HCT116 (cell line): ENCODE results near the gene GRIA1. TPM values are rescaled to one million over a fixed set of nuclear protein-coding genes. Genes with fewer than 3 reads are reported as not detected.

Experiments
- ATAC-seq: fragments of 200-7000 bp; cut with Tn5 transposase; 2 replicates; pipeline ENCODE4 v1.9.1; 2020; ENCODE audit warnings: mild to moderate bottlenecking, moderate library complexity
- BruUV-seq: library from RNA; stranded (reverse); fragments of 400-500 nt; replicated peaks from 2 replicates; lab custom pipeline; 2021; lab: Mats Ljungman, UMichigan
- CTCF ChIA-PET: fragments of 300-600 bp; sonication (Branson Sonifier 250); formaldehyde crosslinking; loops from one replicate; lab custom pipeline; 2021; ENCODE audit warnings: antibody characterized with exemption; lab: Charles Lee
- POLR2A ChIA-PET: fragments of 300-600, 350-600 bp; sonication (Branson Sonifier 250); formaldehyde crosslinking; loops from one replicate; lab custom pipeline; 2021; ENCODE audit warnings: antibody characterized with exemption; lab: Charles Lee
- RAD21 ChIA-PET, 2 experiments: fragments of 300-600 bp; sonication (Branson Sonifier 250); formaldehyde crosslinking; loops; one replicate each; lab custom pipeline; 2023; ENCODE audit warnings: low total read pairs in 2 of 2; ENCODE audit not compliant: uncharacterized antibody in 2 of 2, unreplicated experiment in 2 of 2, low non-redundant PET in 1 of 2; lab: Charles Lee
- DNase-seq: peaks from one replicate; pipeline ENCODE4 v3.0.0-alpha.2; 2010; ENCODE audit warnings: low read depth, low spot score
- H2AFZ ChIP-seq: fragments of 200-600 bp; shearing (Covaris generic), sonication (generic); 2 replicates; pipeline ENCODE4 v1.6.1; 2017; ENCODE audit warnings: low read depth, mixed run types, mixed read lengths, antibody characterized with exemption, low read length; ENCODE audit not compliant: poor library complexity, severe bottlenecking
- H3K27ac ChIP-seq: 2 replicates; pipeline ENCODE4 v1.5.1; 2012; ENCODE audit warnings: low read depth, low read length
- H3K27me3 ChIP-seq: fragments of 200-600 bp; sonication (generic); 2 replicates; pipeline ENCODE4 v1.6.1; 2016; ENCODE audit warnings: mixed run types, low read length, mixed read lengths; ENCODE audit not compliant: insufficient read depth
- H3K36me3 ChIP-seq, 2 experiments: fragments of 200-500 bp in 1 of 2; fragments of 200-600 bp in 1 of 2; sonication (Bioruptor generic) in 1 of 2; sonication (generic) in 1 of 2; 2 replicates each; pipeline versions ENCODE4 v1.5.1 to v1.6.1; 2014 to 2016; ENCODE audit warnings: low read length in 2 of 2, inconsistent platforms in 1 of 2, mixed read lengths in 1 of 2, mixed run types in 1 of 2; ENCODE audit not compliant: insufficient read depth in 2 of 2, control insufficient read depth in 1 of 2
- H3K4me1 ChIP-seq, 2 experiments: fragments of 200-600 bp in 1 of 2; sonication (generic) in 1 of 2; 2 replicates each; pipeline versions ENCODE4 v1.5.1 to v1.6.1; 2012 to 2017; ENCODE audit warnings: low read length in 2 of 2, inconsistent platforms in 1 of 2, mild to moderate bottlenecking in 1 of 2, mixed read lengths in 1 of 2, mixed run types in 1 of 2, moderate library complexity in 1 of 2; ENCODE audit not compliant: insufficient read depth in 2 of 2, control insufficient read depth in 1 of 2
- H3K4me2 ChIP-seq: fragments of 200-600 bp; sonication (generic); 2 replicates; pipeline ENCODE4 v1.6.1; 2017; ENCODE audit warnings: mixed run types, low read length, mixed read lengths
- H3K4me3 ChIP-seq, 2 experiments: fragments of 200-600 bp in 1 of 2; sonication (generic) in 1 of 2; replicated peaks in 1 of 2; 2 replicates each; pipeline ENCODE4 v1.5.1; 2011 to 2016; ENCODE audit warnings: low read length in 2 of 2, control low read depth in 1 of 2, low read depth in 1 of 2, mild to moderate bottlenecking in 1 of 2, mixed read lengths in 1 of 2, mixed run types in 1 of 2
- H3K79me2 ChIP-seq: fragments of 200-600 bp; sonication (generic); 2 replicates; pipeline ENCODE4 v1.6.1; 2017; ENCODE audit warnings: mild to moderate bottlenecking, mixed run types, low read length, moderate library complexity, mixed read lengths; ENCODE audit not compliant: insufficient read depth
- H3K9ac ChIP-seq: fragments of 200-600 bp; sonication (generic); 2 replicates; pipeline ENCODE4 v1.6.1; 2016; ENCODE audit warnings: low read length, mixed read lengths
- H3K9me2 ChIP-seq: fragments of 200-600 bp; sonication (generic), shearing (Covaris generic); 2 replicates; pipeline ENCODE4 v1.6.1; 2017; ENCODE audit warnings: mixed run types, mild to moderate bottlenecking, moderate library complexity; ENCODE audit not compliant: insufficient read depth
- H3K9me3 ChIP-seq, 2 experiments: fragments of 200-500 bp in 1 of 2; fragments of 200-600 bp in 1 of 2; sonication (Bioruptor generic) in 1 of 2; sonication (generic) in 1 of 2; 2 replicates each; pipeline ENCODE4 v1.6.1; 2014 to 2017; ENCODE audit warnings: low read length in 2 of 2, mixed read lengths in 2 of 2, inconsistent platforms in 1 of 2, low read depth in 1 of 2, mild to moderate bottlenecking in 1 of 2, mixed run types in 1 of 2, moderate library complexity in 1 of 2; ENCODE audit not compliant: control insufficient read depth in 1 of 2, insufficient read depth in 1 of 2
- H4K20me1 ChIP-seq: fragments of 200-600 bp; sonication (generic), shearing (Covaris generic); 2 replicates; pipeline ENCODE4 v1.6.1; 2017; ENCODE audit warnings: mixed run types, mild to moderate bottlenecking, moderate library complexity; ENCODE audit not compliant: insufficient read depth
- CBX3 ChIP-seq: IDR thresholded peaks from 2 replicates; pipeline ENCODE4 v1.6.1; 2012; ENCODE audit warnings: low read depth
- CTCF ChIP-seq, 3 experiments: fragments of 200-600 bp in 1 of 3; sonication (generic) in 1 of 3; IDR thresholded peaks in 2 of 3; conservative IDR thresholded peaks in 1 of 3; 2 replicates each; pipeline ENCODE4 v1.5.1; 2012 to 2017; ENCODE audit warnings: low read depth in 2 of 3, low read length in 2 of 3, antibody characterized with exemption in 1 of 3, borderline replicate concordance in 1 of 3, control low read depth in 1 of 3, mild to moderate bottlenecking in 1 of 3, mixed read lengths in 1 of 3, mixed run types in 1 of 3, moderate library complexity in 1 of 3; ENCODE audit not compliant: insufficient read depth in 1 of 3
- EGR1 ChIP-seq: IDR thresholded peaks from 2 replicates; pipeline ENCODE4 v1.6.1; 2012; ENCODE audit warnings: low read depth
- ELF1 ChIP-seq: IDR thresholded peaks from 2 replicates; pipeline ENCODE4 v1.6.1; 2012; ENCODE audit warnings: low read depth, borderline replicate concordance
- FOSL1 ChIP-seq: IDR thresholded peaks from 2 replicates; pipeline ENCODE4 v1.6.1; 2012; ENCODE audit warnings: low read depth
- JUND ChIP-seq: IDR thresholded peaks from 2 replicates; pipeline ENCODE4 v1.6.1; 2012
- MAX ChIP-seq: IDR thresholded peaks from 2 replicates; pipeline ENCODE4 v1.6.1; 2012
- POLR2AphosphoS5 ChIP-seq: IDR thresholded peaks from 2 replicates; pipeline ENCODE4 v1.6.1; 2011; ENCODE audit warnings: mild to moderate bottlenecking, low read depth, low read length, moderate library complexity
- RAD21 ChIP-seq: IDR thresholded peaks from 2 replicates; pipeline ENCODE4 v1.6.1; 2012; ENCODE audit warnings: low read depth, mild to moderate bottlenecking
- SP1 ChIP-seq: IDR thresholded peaks from 2 replicates; pipeline ENCODE4 v1.6.1; 2012; ENCODE audit warnings: low read depth
- ZFX ChIP-seq: fragments of 450-650 bp; IDR thresholded peaks from 2 replicates; pipeline ENCODE4 v1.6.1; 2017
- intact Hi-C: fragments of 100-400 bp; cut with micrococcal nuclease; formaldehyde crosslinking; loops from 2 replicates; pipeline ENCODE4 v1.10.0; 2022
- total RNA-seq: library from RNA; stranded (reverse); gene quantifications from one replicate; pipeline ENCODE4 v1.2.1, GENCODE V29; 2021; ENCODE audit not compliant: unreplicated experiment

The GRIA1 gene
- total RNA-seq, 1 experiment from 2014 or later: not detected

GRCh38 chr5:153476767-153477166 is 13.7 kb upstream of the GRIA1 start:
- intact Hi-C loops: no loop called here
- TF ChIP-seq CBX3 (0 out of 2 replicates have a peak, but pooled peaks have one; percentile 46), ELF1 (no peak), JUND (peak; percentile 61), RAD21 (0 out of 2 replicates have a peak, but pooled peaks have one; percentile 18), SP1 (peak; percentile 16; the same call in 1 of the 2 replicates), EGR1 (peak; percentile 52; the same call in 1 of the 2 replicates), CTCF (IDR thresholded peaks at IDR 0.05 in 2 of 3, conservative IDR thresholded peaks at IDR 0.05 in 1 of 3; ENCODE audit: borderline replicate concordance in 1 of 3, insufficient read depth in 1 of 3, low read depth in 2 of 3, low read length in 2 of 3) (peak in 1 of 3 experiments; percentile 30; a peak in 2 of 6 replicates), MAX (peak; percentile 63), ZFX (no peak), POLR2AphosphoS5 (no peak), FOSL1 (peak; percentile 40; the same call in 1 of the 2 replicates)
- ATAC-seq (peak; percentile 81), DNase-seq (peak; percentile 40)
- BruUV-seq: no TSS peak
- Histone ChIP-seq H3K27ac (no peak overlapping the region), H3K36me3 (no peaks in the 10 kb centered on the region), H4K20me1 (no peaks in the 10 kb centered on the region), H3K4me1 (peaks cover 0 to 10% of the 10 kb centered on the region in 2 experiments; a peak in 2 of 4 replicates), H3K27me3 (no peaks in the 10 kb centered on the region), H3K9me2 (no peaks in the 10 kb centered on the region), H3K9me3 (no peaks in the 10 kb centered on the region), H3K9ac (no peak overlapping the region), H2AFZ (peak overlapping the region; percentile 77), H3K4me2 (peak overlapping the region; percentile 49), H3K4me3 (no peak overlapping the region), H3K79me2 (no peaks in the 10 kb centered on the region)
- ChIA-PET CTCF (no interaction called here), POLR2A (no interaction called here), RAD21 (no interaction called here)
